GM21526 (cell line): Measurements from ENCODE around the gene USP50.
"Not testable (repeated sequence)": the region's sequence is repeated elsewhere in the genome, so short reads cannot be mapped to it uniquely, and the experiment has no call there.

Experiments
- ATAC-seq: cut with Tn5 transposase; IDR thresholded peaks from one replicate; pipeline ENCODE4 v1.9.1; 2021; ENCODE audit warnings: moderate library complexity; ENCODE audit not compliant: unreplicated experiment, low FRiP score

Gene USP50

DNA sequence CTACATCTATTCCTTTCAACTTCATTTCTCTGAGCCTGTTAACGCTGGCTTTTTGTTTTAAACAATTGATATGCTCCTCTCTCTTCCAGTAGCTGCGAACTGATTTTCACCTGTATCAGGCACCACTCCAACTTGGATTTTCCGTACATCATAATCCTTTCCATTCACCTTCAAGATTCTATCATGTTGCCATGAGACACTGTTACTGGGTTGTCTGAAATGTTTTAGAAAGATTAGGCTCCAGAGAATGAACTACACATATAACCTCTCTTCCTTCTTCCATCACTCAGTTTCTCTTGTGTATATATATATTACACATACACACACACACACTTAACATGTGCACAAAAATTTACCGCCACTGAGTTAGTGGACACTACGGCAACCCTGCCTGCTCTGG lies at the start of gene USP50:
Gene USP50 (minus strand): TSS at position 101 of the 400 bp plus-strand sequence. CDS start 141 bp downstream, outside the sequence.
- ATAC-seq, result no peak

DNA sequence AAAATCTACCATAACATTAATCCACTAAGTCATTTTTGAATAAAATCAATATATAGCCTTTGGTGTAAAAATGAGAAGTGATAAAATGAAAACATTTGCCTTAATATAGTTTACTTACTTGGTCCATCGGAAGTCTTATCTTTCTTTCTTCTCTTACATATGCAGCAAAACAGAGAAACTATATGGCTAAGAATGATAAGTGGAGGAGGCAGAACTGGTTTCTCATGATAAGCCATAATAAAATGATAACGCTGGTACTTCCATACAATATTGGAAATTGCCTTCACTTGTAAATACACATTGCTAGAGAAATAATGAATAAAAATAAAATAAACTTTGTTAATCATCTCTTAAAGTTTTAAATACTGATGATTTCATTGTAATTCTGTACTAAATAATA lies 47.8 kb upstream of the USP50 start:
- ATAC-seq, result no peak

DNA sequence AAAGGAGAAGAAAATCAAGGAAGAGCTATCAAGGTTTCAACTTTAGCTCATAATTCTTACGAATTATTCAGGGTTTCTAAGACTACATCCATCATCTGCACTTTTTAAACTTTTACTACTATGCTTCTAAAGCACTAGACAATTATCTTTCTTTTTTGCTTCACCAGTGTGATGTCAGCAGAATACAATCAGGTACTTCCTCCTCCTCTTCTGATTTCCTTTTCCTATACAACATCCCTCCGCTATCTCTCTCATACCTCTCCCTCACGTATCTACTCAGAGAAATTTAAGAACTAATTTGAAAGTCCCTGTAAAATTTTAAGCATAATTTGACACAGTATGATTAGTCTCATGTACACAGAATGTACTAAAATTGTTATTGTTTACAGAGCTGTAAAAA lies 47.3 kb upstream of the USP50 start:
- ATAC-seq, result no peak

DNA sequence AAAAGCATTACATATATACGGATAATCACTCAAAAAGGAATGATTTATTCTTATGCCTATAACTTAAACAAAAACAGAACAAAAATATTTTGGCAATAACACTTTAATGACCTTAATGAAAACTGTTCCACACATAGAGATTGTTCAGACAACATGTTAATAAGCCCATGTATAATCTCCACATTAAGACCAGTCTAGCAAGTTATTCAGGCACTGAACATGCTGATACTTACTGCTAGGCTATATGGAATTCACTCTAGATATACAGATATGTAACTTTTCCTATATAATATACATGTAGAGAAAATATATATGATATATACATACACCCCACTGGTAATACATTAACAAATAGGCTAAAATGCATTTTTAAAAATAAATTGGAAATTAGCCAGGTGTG lies 43.8 kb upstream of the USP50 start:
- no peak for ATAC-seq

DNA sequence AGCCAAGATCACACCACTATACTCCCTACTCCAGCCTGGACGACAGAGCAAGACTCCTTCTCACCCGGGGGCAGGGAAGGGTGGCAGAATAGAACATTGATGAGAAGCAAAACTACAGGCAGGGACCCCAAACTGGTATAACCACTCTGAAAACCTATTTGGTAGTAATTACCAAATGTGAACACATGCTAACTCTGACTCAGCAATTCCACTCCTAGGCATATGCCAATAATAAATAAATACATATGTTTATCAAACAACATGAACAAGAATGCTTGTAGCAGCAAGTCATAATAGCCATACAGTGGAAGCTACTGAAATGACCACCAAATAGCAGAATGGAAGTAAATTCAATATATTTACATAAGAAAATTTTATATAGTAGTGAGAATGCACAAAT lies 31.0 kb upstream of the USP50 start:
- no peak for ATAC-seq

DNA sequence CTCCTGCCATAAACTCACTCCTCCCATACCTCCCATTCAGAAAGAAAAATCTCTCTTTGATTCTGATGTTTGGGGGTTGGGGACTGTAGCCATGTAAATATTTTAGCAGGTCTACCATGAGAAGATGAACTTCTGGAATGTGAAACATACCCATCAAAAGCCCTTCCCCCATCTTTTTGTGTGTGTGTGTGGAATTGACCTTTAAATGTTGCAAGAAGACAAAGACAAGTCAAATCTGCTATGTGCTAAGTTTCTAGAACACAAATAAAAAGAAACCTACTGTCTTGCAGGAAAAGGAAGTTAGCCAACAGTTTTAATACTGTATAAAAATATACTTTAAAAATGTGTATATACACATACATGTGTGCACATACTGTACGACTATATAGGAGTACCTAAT lies 29.7 kb upstream of the USP50 start:
- ATAC-seq, result no peak

DNA sequence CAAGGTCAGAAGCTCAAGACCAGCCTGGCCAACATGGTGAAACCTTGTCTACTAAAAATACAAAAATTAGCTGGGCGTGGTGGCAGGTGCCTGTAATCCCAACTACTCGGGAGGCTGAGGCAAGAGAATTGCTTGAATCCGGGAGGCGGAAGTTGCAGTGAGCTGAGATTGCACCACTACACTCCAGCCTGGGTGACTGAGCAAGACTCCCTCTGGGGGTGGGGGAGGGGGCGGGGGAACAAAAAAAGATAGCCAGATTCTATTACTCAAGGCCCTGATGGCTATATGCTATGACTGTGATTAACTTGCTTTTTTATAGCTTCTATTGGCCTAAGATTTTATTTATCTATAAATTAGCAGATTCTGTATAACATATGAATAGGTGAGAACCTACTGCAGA lies 27.4 kb upstream of the USP50 start:
- not testable (repeated sequence) for ATAC-seq

DNA sequence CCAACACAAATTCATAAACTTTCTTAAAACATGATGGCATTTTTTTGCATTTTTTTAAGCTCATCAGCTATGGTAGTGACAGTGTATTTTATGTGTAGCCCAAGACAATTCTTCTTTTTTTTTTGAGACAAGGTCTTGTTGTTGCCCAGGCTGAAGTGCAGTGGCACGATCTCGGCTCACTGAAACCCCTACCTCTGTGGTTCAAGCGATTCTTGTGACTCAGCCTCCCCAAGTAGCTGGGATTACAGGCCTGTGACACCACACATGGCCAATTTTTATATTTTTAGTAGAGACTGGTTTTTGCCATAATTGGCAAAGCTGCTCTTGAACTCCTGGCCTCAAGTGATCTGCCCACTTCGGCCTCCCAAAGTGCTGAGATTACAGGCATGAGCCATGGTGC lies 17.3 kb upstream of the USP50 start:
- no peak for ATAC-seq

DNA sequence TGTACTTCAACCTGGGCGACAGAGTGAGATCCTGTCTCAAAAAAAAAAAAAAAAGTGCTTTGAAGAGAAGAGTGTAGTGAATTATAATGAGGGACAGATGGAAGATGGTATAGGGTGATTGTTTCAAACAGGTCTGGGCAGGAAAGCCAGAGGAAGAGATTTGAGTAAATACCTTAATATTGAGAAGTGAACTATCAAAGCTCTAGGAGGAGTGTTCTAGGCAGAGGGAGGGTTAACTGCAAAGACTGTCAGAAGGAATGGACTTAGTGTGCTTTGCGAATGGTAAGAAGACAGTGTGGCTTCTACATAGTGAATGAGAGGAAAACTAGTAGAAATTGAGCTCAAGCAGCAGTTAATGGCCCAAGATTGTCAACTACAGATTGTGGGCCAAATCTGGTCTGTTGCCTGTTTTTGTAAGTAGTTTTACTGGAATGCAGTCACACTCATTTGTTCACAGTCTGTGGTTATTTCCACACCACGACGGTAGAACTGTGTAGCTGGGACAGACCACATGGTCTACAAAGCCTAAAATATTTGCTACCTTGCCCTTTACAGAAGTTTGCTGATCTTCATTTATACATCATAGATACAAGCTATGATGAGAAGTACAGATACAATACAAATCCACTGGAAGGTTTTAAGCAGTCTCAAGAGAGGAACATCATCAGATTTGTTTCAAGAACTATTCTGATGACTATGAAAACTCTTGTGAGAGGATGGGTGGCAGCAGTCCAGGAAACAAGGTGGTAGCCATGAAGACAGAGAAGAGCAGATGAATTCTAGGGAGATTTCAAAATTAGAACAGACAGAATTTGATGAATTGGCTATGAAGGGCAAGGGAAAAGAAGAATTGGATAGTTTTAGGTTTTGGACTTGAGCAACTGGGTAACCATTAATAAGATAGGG lies 16.5 kb upstream of the USP50 start:
- no peak for ATAC-seq

DNA sequence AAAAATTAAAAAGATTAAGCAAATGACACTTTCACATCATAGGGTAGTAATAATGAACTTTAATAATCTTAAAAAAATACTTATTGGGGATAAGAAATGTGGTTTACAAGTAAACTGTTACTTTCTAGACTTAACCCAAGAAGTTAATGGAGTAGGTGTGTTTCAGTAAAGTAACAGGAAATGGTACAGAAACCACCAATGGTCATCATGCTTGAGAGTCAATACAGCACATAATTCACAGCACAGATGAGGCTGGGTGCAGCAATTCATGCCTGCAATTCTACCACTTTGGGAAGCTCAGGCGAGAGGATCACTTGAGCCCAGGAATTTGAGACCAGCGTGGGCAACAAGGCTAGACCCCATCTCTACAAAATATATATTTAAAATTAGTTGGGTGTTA lies 11.5 kb upstream of the USP50 start:
- ATAC-seq, result no peak

DNA sequence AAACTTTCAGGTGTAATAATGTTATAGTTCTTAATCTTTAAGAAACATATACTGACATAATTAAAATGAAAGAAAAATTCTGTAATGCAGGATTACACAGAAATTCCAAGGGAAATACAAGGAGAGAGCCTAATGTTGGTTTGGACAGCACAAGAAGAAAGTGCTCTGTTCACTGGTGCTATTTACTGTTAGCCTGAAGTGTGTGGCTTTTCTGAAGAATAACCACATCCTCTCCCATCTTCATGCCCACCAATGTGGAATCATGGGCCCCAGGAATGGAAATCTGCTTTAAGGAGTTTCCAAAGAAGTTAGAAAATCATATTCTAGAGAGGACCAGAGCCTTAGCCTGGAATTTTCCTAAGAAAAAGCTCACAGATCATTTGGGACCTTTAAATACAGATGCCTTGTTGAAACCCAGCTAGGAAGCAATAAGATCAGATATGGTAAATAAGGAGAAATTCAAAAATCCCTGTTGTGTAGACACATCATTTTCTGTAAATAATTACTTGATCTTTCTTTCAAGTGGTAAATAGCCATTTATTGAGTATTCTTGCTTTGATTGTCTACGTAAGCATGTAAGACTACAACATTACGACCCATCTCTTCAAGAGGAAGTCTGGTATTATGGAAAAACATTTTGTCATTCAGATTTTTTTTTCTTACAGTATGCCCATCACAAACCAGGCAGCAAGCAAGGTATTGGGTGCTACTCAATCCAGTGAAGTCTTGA lies 10.3 kb upstream of the USP50 start:
- ATAC-seq, result no peak

DNA sequence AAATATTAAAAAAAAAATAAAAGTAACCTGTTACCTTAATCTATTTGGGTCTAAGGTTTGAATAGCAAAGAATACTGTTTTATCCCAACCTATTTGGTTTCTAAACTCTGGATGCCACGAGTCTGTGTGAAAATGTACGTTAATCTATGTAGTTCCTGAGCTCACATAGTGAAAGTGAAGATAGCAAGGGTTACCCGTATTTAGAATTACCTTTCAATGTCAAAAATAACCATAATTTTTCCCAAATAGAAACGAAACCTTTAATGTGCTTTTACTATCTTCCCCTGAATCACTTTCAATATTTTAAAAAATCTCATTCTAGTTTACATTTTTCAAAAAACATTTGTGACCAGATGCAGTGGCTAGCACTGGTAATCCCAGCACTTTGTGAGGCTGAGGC lies 5.8 kb upstream of the USP50 start:
- no peak for ATAC-seq

DNA sequence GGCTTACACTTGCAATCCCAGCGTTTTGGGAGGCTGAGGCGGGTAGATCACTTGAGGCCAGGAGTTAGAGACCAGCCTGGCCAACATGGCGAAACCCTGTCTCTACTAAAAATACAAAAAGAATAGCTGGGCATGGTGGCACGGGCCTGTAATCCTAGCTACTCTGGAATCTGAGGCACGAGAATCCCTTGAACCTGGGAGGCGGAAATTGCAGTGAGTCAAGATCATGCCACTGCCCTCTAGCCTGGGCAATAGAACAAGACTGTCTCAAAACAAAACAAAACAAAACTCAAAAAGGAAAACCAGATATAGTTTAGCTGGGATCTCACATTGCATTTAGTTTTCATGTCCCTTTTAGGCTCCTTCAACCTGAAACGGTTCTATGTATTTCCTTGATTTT lies 2.9 kb upstream of the USP50 start:
- ATAC-seq, result no peak

DNA sequence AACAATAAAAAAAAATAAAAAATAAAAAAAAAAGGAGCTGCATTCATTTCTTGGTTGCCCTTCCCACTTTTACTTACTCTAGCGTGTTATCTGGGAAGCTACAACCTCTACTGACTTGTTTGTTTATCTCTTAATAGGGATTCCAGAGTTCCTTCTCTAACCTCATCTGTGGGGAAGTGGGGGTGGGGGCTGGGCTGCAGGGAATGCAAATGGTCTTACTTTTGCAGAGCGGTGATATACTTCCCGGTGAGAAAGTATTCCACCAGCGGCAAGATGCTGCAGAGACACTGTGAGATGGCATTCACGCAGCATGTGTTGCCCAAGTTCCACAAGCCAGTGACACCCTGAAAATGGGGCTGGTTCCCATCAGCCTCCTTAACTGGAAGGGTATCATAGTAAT lies 2.1 kb downstream of the USP50 start:
- no peak for ATAC-seq

DNA sequence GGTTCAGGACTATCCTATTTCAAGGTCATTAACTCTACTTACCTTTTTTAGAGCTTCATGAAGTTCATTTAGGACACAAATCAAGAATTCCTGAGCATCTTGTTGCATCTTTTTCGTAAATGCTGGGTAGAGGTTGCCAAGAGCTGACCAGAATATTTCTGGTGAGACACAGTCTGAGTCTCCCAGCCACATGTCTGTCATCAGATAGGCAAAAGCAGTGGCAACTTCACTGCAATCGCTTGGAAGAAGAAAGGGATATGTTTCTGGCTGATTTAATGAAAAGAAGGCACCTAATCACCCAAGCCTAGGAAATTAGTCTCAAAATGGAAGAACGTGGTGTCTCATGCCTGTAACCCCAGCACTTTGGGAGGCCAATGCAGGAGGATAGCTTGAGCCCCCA lies 2.9 kb downstream of the USP50 start:
- no peak for ATAC-seq

DNA sequence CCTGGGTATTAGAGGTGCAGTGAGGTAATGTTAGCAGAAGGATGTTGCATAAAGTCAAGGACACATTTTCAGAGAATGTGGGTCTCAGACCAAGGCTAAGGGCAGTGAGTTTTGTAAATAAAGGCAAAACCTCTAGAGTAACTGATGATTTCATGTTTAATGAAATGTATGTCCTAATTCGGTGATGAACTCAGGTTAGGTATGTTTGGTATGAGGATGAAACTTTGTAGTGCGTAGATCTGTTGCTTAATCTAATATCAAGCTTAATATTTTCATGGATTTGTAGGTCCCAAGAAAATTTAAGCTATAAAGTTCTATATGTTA lies 3.6 kb downstream of the USP50 start:
- no peak for ATAC-seq

DNA sequence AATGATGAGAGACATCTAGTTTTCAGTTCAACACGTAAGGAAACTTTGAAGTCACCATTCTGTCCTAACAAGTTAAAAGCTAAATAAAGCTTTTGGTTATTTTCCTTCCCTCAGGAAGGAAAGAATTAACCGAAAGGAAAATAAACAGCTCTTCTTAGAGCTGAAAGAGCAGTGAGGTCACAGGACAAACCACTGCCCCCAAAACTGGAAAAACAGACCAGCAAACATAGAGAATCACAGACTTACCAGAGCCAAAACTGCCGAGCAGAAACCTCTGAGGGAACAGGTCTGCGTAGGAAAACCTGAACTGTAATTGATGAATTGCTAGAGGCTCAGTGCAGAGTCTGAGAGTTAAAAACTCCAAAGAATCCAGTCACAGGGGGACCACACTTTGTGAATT lies 14.7 kb downstream of the USP50 start:
- ATAC-seq, result no peak

DNA sequence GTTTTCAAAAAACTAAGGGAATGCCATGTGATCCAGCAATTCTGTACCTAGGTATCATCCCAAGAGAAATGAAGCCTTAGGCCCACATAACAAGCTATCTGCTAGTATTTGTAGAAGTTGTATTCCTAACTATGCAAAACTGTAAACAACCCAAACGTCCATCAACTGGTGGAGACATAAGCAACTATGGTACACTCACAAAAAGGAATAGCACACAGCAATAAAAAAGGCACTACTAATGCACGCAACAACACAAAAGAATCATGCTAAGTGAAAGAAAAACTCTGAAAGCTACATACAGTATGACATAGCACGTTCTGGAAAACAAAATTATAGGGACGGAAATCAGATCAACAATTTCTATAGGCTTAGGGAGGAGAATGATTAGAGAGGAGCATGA lies 15.3 kb downstream of the USP50 start:
- ATAC-seq, result no peak

DNA sequence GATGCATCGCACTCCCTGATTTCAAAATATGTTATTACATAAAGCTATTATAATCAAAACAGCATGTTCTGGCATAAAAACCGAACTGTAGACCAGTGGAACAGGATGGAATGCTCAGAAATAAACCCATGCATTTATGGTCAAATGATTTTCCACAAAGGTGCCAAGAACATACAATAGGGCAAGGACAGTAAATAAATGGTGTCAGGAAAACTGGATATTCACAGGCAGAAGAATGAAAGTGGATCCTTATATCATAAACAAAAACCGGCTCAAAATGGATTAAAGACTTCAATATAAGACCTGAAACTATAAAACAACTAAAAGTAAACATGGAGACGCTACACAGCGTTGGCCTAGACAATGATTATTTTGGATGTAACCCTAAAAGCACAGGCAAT lies 22.6 kb downstream of the USP50 start:
- ATAC-seq, result no peak

DNA sequence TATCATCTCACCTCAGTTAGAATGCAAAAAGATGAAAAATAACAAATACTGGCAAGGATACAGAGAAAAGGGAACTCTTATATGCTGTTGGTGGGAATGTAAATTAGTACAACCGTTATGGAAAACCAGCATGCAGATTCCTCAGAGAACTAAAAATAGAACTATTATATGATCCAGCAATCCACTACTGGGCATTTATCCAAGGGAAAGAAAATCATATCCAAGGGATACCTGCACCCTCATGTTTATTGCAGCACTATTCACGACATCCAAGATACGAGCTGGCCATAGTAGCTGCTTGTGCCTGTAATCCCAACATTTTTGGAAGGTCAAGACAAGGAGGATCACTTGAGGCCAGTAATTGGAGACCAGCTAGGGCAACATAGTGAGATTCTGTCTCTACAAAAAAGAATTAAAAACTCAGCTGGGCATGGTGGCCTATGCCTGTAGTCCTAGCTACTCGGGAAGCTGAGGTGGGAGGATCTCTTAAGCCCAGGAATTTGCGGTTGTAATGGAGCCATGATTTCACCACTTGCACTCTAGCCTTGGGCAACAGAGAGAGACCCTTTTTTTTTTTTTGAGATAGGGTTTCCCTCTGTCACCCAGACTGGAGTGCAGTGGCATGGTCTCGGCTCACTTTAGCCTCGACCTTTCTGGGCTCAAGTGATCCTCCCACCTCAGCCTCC lies 26.6 kb downstream of the USP50 start:
- ATAC-seq, result no peak

DNA sequence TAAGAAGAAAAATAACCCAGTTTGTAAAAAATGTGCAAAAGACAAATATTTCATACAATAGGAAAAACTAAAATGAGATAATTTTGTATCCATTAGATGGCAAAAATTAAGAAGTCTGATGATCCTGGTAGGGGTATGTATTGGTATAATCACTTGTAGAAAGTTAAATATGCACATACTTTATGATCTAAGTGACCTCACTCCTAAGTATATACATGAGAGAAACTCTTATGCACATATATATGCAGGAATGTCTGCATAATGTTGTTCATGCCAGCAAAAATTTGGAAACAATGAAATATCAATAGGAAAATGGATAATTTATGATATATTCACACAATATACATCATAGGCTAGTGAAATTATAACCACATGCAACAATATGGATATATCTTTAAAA lies 33.5 kb downstream of the USP50 start:
- no peak for ATAC-seq

DNA sequence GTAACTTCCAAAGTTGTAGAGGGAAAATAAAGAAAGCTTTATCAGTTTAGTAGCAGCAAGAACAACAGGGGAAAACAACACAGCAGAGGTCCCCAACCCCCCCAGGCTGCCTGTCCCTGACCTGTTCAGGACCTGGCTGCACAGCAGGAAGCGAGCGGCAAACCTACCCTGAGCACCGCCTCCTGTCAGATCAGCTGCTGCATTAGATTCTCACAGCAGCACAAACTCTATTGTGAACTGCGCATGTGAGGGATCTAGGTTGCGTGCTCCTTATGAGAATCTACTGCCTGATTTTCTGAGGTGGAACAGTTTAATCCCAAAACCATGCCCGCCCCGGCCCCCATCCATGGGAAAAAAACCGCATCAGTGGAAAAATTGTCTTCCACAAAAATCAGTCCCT lies 40.3 kb downstream of the USP50 start:
- ATAC-seq, result no peak
